ENCODE results near the gene TRIM63.

The TRIM63 gene

DNA sequence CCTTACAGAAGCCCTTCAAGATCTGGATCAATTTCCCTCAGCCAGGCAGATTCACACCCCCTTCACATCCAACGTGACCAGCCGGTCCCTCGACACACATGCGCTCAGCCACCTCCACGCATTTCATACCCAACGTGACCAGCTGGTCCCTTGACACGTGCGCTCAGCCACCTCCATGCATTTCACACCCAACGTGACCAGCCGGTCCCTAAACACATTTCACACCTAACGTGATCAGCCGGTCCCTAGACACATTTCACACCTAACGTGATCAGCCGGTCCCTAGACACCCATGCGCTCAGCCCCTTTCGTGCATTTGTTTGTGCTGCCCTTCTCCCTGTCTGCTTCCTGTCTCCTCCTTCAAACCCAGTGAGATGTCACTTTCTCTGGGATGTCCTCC lies 60.7 kb downstream of the TRIM63 start:
- no peaks in the 10 kb centered on the region for H3K4me1 ChIP-seq (ENCODE audit: insufficient read depth, poor library complexity, severe bottlenecking)
- no peak overlapping the region for H3K27ac ChIP-seq (ENCODE audit: poor library complexity, severe bottlenecking)
- no peak for TF ChIP-seq CTCF (IDR thresholded peaks at IDR 0.05; ENCODE audit: poor library complexity, severe bottlenecking)
- H3K4me3 ChIP-seq (ENCODE audit: severe bottlenecking) = no peak overlapping the region
- H3K9me3 ChIP-seq (ENCODE audit: severe bottlenecking) = no peaks in the 10 kb centered on the region
- no peak for ATAC-seq (ENCODE audit: low read depth)
- no peaks in the 10 kb centered on the region for H3K36me3 ChIP-seq (ENCODE audit: low read depth)
- DNase-seq (ENCODE audit: low spot score) = no peak
- no peaks in the 10 kb centered on the region for H3K27me3 ChIP-seq (ENCODE audit: insufficient read depth, poor library complexity, severe bottlenecking)

GRCh38 chr1:26005434-26006105 lies 61.9 kb downstream of the TRIM63 start:
- TF ChIP-seq CTCF (IDR thresholded peaks at IDR 0.05; ENCODE audit: poor library complexity, severe bottlenecking) = no peak
- H3K36me3 ChIP-seq (ENCODE audit: low read depth) = no peaks in the 10 kb centered on the region
- H3K4me3 ChIP-seq (ENCODE audit: severe bottlenecking) = no peak overlapping the region
- H3K9me3 ChIP-seq (ENCODE audit: severe bottlenecking) = no peaks in the 10 kb centered on the region
- ATAC-seq (ENCODE audit: low read depth) (no peak), DNase-seq (ENCODE audit: low spot score) (no peak)
- H3K27me3 ChIP-seq (ENCODE audit: insufficient read depth, poor library complexity, severe bottlenecking) = no peaks in the 10 kb centered on the region
- no peak overlapping the region for H3K27ac ChIP-seq (ENCODE audit: poor library complexity, severe bottlenecking)
- H3K4me1 ChIP-seq (ENCODE audit: insufficient read depth, poor library complexity, severe bottlenecking) = no peaks in the 10 kb centered on the region

DNA sequence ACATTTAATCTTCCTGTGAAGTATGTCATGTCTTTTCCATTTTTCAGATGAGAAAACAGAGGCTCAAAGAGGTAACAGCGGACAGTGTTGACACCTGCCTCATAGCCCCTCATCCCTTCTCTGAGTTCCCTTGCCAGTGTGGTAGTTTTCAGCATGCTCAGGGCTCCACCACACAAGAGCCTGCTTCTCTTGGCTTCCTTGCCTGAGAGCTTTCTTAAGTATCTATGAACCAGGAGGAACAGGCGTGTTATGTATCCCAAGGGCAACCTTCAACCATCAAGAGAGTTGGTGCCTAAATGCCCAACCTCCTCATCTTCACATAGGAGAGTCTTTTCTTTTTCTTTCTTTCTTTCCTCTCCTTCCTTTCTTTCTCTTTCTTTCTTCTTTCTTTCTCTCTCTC lies 63.7 kb downstream of the TRIM63 start:
- Histone ChIP-seq H3K27ac (ENCODE audit: poor library complexity, severe bottlenecking) (no peak overlapping the region), H3K36me3 (ENCODE audit: low read depth) (no peaks in the 10 kb centered on the region), H3K4me1 (ENCODE audit: insufficient read depth, poor library complexity, severe bottlenecking) (no peaks in the 10 kb centered on the region), H3K27me3 (ENCODE audit: insufficient read depth, poor library complexity, severe bottlenecking) (no peaks in the 10 kb centered on the region), H3K9me3 (ENCODE audit: severe bottlenecking) (no peaks in the 10 kb centered on the region), H3K4me3 (ENCODE audit: severe bottlenecking) (no peak overlapping the region)
- ATAC-seq (ENCODE audit: low read depth) (no peak), DNase-seq (ENCODE audit: low spot score) (no peak)
- no peak for TF ChIP-seq CTCF (IDR thresholded peaks at IDR 0.05; ENCODE audit: poor library complexity, severe bottlenecking)

GRCh38 chr1:26003262-26003661 lies 64.2 kb downstream of the TRIM63 start:
- Histone ChIP-seq H3K9me3 (ENCODE audit: severe bottlenecking) (no peaks in the 10 kb centered on the region), H3K4me1 (ENCODE audit: insufficient read depth, poor library complexity, severe bottlenecking) (peaks cover 3% of the 10 kb centered on the region), H3K4me3 (ENCODE audit: severe bottlenecking) (no peak overlapping the region), H3K36me3 (ENCODE audit: low read depth) (no peaks in the 10 kb centered on the region), H3K27ac (ENCODE audit: poor library complexity, severe bottlenecking) (no peak overlapping the region), H3K27me3 (ENCODE audit: insufficient read depth, poor library complexity, severe bottlenecking) (no peaks in the 10 kb centered on the region)
- TF ChIP-seq CTCF (IDR thresholded peaks at IDR 0.05; ENCODE audit: poor library complexity, severe bottlenecking) = no peak
- no peak for ATAC-seq (ENCODE audit: low read depth)
- no peak for DNase-seq (ENCODE audit: low spot score)

Measured in RWPE2 (cell line).